Activated naive CD4-positive, alpha-beta T cell treated with anti-CD3 and anti-CD28 coated beads for 36 hours (primary cell): Measurements from ENCODE around the gene CFAP68. TPM values are rescaled to one million over a fixed set of nuclear protein-coding genes. Genes with fewer than 3 reads are reported as not detected.

Source experiments
- total RNA-seq, 2 experiments: library from RNA; stranded (reverse); gene quantifications; one replicate each; pipeline ENCODE4 v1.2.3, GENCODE V29; 2021

The CFAP68 gene
- total RNA-seq, 2 experiments from 2014 or later, result 31.5 to 33.2 TPM

Other genes starting within 250 kb of the CFAP68 start
- gene PPP2R1B, start 113.2 kb upstream of the CFAP68 start, total RNA-seq, result 10 to 100 TPM; 36.7 to 43.8 TPM
- gene ALG9, start 8.0 kb upstream of the CFAP68 start, total RNA-seq, result 10 to 100 TPM; 21.3 to 21.9 TPM
- gene FDXACB1, start 376 bp upstream of the CFAP68 start, total RNA-seq, result 1 to 10 TPM; 3.4 to 3.8 TPM
- not detected for gene CRYAB, start 32.2 kb downstream of the CFAP68 start, total RNA-seq
- not detected for gene HSPB2, start 33.2 kb downstream of the CFAP68 start, total RNA-seq
- gene C11orf52, start 39.4 kb downstream of the CFAP68 start, total RNA-seq, result not detected
- gene DIXDC1, start 57.8 kb downstream of the CFAP68 start, total RNA-seq, result 1 to 10 TPM; 3.5 to 4.3 TPM
- gene DLAT, start 145.9 kb downstream of the CFAP68 start, total RNA-seq, result 10 to 100 TPM; 34.2 to 36.8 TPM
- gene PIH1D2, start 194.5 kb downstream of the CFAP68 start, total RNA-seq, result under 1 TPM; 0.35 to 0.50 TPM
- gene NKAPD1, start 194.8 kb downstream of the CFAP68 start, total RNA-seq, result 10 to 100 TPM; 14.8 to 19.6 TPM
- 10 to 100 TPM; 35.4 to 41.7 TPM for gene TIMM8B, start 207.2 kb downstream of the CFAP68 start, total RNA-seq
- 100 to 1,000 TPM; 101 to 115 TPM for gene SDHD, start 207.3 kb downstream of the CFAP68 start, total RNA-seq